Trophoblast cell (in vitro differentiated cells and primary cell): ENCODE data around the gene GATAD1.

Source experiments
- DNase-seq, 2 donors: peaks; one replicate each; pipeline ENCODE4 v3.0.0-alpha.2; 2016
- H2AFZ ChIP-seq: 2 replicates; pipeline ENCODE4 v1.6.1; 2013; ENCODE audit warnings: low read length, moderate library complexity, mild to moderate bottlenecking; ENCODE audit not compliant: insufficient read depth, poor library complexity
- H2AK5ac ChIP-seq: 2 replicates; pipeline ENCODE4 v1.6.1; 2013; ENCODE audit warnings: mild to moderate bottlenecking, low read length
- H2BK120ac ChIP-seq: 2 replicates; pipeline ENCODE4 v1.6.1; 2013; ENCODE audit warnings: low read length, mild to moderate bottlenecking, moderate library complexity; ENCODE audit not compliant: insufficient read depth, poor library complexity
- H2BK12ac ChIP-seq: 2 replicates; pipeline ENCODE4 v1.6.1; 2013; ENCODE audit warnings: mild to moderate bottlenecking, low read length, moderate library complexity
- H2BK5ac ChIP-seq: 2 replicates; pipeline ENCODE4 v1.6.1; 2013; ENCODE audit warnings: low read length, low read depth, moderate library complexity, mild to moderate bottlenecking; ENCODE audit not compliant: poor library complexity
- H3K14ac ChIP-seq: 2 replicates; pipeline ENCODE4 v1.6.1; 2013; ENCODE audit warnings: mild to moderate bottlenecking, low read length
- H3K18ac ChIP-seq: 2 replicates; pipeline ENCODE4 v1.6.1; 2013; ENCODE audit warnings: mild to moderate bottlenecking, low read length
- H3K23ac ChIP-seq: 2 replicates; pipeline ENCODE4 v1.6.1; 2013; ENCODE audit warnings: low read length
- H3K27ac ChIP-seq: 2 replicates; pipeline ENCODE4 v1.5.1; 2013; ENCODE audit warnings: low read depth, mild to moderate bottlenecking, inconsistent platforms, low read length, moderate library complexity
- H3K27me3 ChIP-seq: 2 replicates; pipeline ENCODE4 v1.6.1; 2013; ENCODE audit warnings: inconsistent platforms, mild to moderate bottlenecking, low read length, moderate library complexity; ENCODE audit not compliant: insufficient read depth
- H3K36me3 ChIP-seq, 2 experiments: 1 replicate in 1 of 2; 2 replicates in 1 of 2; pipeline ENCODE4 v1.6.1; 2013; ENCODE audit warnings: low read length in 2 of 2, mild to moderate bottlenecking in 2 of 2, moderate library complexity in 1 of 2; ENCODE audit not compliant: insufficient read depth in 2 of 2, control insufficient read depth in 1 of 2
- H3K4ac ChIP-seq: 2 replicates; pipeline ENCODE4 v1.6.1; 2013; ENCODE audit warnings: low read depth, mild to moderate bottlenecking, low read length, moderate library complexity
- H3K4me1 ChIP-seq, 2 experiments: 1 replicate in 1 of 2; 2 replicates in 1 of 2; pipeline ENCODE4 v1.6.1; 2013; ENCODE audit warnings: low read length in 2 of 2, mild to moderate bottlenecking in 2 of 2, moderate library complexity in 1 of 2; ENCODE audit not compliant: insufficient read depth in 2 of 2, control insufficient read depth in 1 of 2
- H3K4me2 ChIP-seq: 2 replicates; pipeline ENCODE4 v1.6.1; 2013; ENCODE audit warnings: inconsistent platforms, mild to moderate bottlenecking, low read length, moderate library complexity
- H3K4me3 ChIP-seq: 2 replicates; pipeline ENCODE4 v1.5.1; 2013; ENCODE audit warnings: mild to moderate bottlenecking, low read depth, low read length, inconsistent platforms
- H3K79me1 ChIP-seq: one replicate; pipeline ENCODE4 v1.6.1; 2013; ENCODE audit warnings: low read length
- H3K79me2 ChIP-seq: 2 replicates; pipeline ENCODE4 v1.6.1; 2013; ENCODE audit warnings: low read length, mild to moderate bottlenecking; ENCODE audit not compliant: control insufficient read depth, insufficient read depth, poor library complexity
- H3K9ac ChIP-seq: 2 replicates; pipeline ENCODE4 v1.6.1; 2013; ENCODE audit warnings: mild to moderate bottlenecking, low read length
- H3K9me3 ChIP-seq: 2 replicates; pipeline ENCODE4 v1.6.1; 2013; ENCODE audit warnings: low read depth, mild to moderate bottlenecking, control low read depth, inconsistent platforms, low read length; ENCODE audit not compliant: insufficient read depth
- H4K12ac ChIP-seq: 2 replicates; pipeline ENCODE4 v1.6.1; 2013; ENCODE audit warnings: low read depth, mild to moderate bottlenecking, low read length, moderate library complexity
- H4K8ac ChIP-seq: 2 replicates; pipeline ENCODE4 v1.6.1; 2013; ENCODE audit warnings: low read depth, mild to moderate bottlenecking, low read length, moderate library complexity
- H4K91ac ChIP-seq: one replicate; pipeline ENCODE4 v1.6.1; 2013; ENCODE audit warnings: low read depth, mild to moderate bottlenecking, low read length, moderate library complexity
- WGBS: extraction: QIAGEN DNeasy Blood & Tissue Kit; methylation state at CpG from one replicate; pipeline ENCODE4 v1.1.7; 2013; ENCODE audit warnings: missing lambda C conversion rate; ENCODE audit not compliant: insufficient read length, insufficient coverage; ENCODE audit errors: extremely low coverage; 5-methylcytosine and 5-hydroxymethylcytosine counted together

GATAD1 gene

DNA sequence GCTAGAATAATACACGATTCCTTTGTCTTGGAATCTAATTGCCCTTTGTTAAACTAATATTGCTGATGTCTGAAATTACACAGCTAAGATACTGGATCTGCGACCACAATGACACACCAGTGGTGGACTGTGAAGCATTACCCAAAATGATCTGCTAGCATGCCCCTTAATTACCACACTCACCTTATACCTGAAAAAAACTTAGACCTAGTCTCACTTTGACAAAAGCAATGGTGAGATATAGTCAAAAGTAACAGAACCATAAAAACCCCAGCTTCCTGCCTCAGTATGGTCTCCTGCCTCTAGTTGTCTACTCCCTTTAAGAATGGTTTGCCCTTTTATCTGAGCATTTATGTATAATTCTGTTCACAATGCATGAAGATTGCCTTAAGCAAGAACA, 51.3 kb downstream of the GATAD1 start:
- Histone ChIP-seq H3K79me1 (no peaks in the 10 kb centered on the region), H3K4me1 (no peaks in the 10 kb centered on the region), H3K36me3 (peaks cover 1 to 4% of the 10 kb centered on the region in 2 experiments), H3K9me3 (no peaks in the 10 kb centered on the region), H2AK5ac (no peak overlapping the region), H3K23ac (no peak overlapping the region), H4K8ac (no peak overlapping the region), H3K79me2 (no peaks in the 10 kb centered on the region), H2BK5ac (no peak overlapping the region), H4K12ac (no peak overlapping the region), H3K14ac (no peak overlapping the region), H3K27ac (no peak overlapping the region), H4K91ac (no peak overlapping the region), H3K9ac (no peak overlapping the region), H2AFZ (no peak overlapping the region), H2BK12ac (no peak overlapping the region), H3K27me3 (no peaks in the 10 kb centered on the region), H3K4me2 (no peak overlapping the region), H3K4me3 (no peak overlapping the region), H2BK120ac (no peak overlapping the region), H3K4ac (no peak overlapping the region), H3K18ac (no peak overlapping the region)
- DNase-seq, result no peak
- WGBS, result no CpG with 5 or more reads among the region's 2 CpGs

GRCh38 chr7:92503767-92504166, 56.5 kb downstream of the GATAD1 start:
- Histone ChIP-seq H3K79me2 (no peaks in the 10 kb centered on the region), H4K12ac (no peak overlapping the region), H4K8ac (no peak overlapping the region), H2AK5ac (no peak overlapping the region), H3K4me3 (no peak overlapping the region), H3K27me3 (no peaks in the 10 kb centered on the region), H3K4me2 (no peak overlapping the region), H3K36me3 (peaks cover 6% of the 10 kb centered on the region in 2 experiments), H3K4me1 (no peaks in the 10 kb centered on the region), H3K18ac (no peak overlapping the region), H2BK120ac (no peak overlapping the region), H3K4ac (no peak overlapping the region), H2BK12ac (no peak overlapping the region), H3K79me1 (no peaks in the 10 kb centered on the region), H2AFZ (no peak overlapping the region), H4K91ac (no peak overlapping the region), H3K23ac (no peak overlapping the region), H3K14ac (no peak overlapping the region), H3K27ac (no peak overlapping the region), H3K9ac (no peak overlapping the region), H2BK5ac (no peak overlapping the region), H3K9me3 (no peaks in the 10 kb centered on the region)
- WGBS, result no CpG with 5 or more reads among the region's 2 CpGs
- no peak for DNase-seq

DNA sequence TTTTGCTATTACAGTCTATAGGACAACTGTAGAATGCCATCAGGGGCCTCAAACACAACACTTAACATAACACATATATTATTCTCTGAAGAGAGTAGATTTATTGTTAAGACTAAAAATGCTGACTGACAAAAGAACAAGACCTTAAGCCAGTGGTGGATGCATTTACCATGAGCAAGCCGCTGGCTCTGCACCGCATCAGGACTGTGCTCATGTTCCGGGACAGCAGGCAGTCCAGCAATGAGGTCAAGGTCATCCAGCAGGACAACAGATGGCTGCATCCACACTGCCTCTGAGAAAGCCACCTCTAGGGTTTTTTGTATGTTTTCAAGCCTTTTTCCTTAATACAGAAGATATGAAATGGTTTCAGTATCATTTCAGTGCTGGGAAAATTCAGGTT, 57.3 kb downstream of the GATAD1 start:
- Histone ChIP-seq H3K9me3 (no peaks in the 10 kb centered on the region), H3K79me1 (no peaks in the 10 kb centered on the region), H4K91ac (no peak overlapping the region), H4K8ac (no peak overlapping the region), H2BK120ac (no peak overlapping the region), H3K4me2 (no peak overlapping the region), H3K18ac (no peak overlapping the region), H3K4me1 (no peaks in the 10 kb centered on the region), H4K12ac (no peak overlapping the region), H2BK12ac (no peak overlapping the region), H2AFZ (no peak overlapping the region), H3K4ac (no peak overlapping the region), H3K9ac (peak overlapping the region; percentile 38), H3K27ac (no peak overlapping the region), H3K79me2 (no peaks in the 10 kb centered on the region), H3K14ac (no peak overlapping the region), H2AK5ac (no peak overlapping the region), H3K27me3 (no peaks in the 10 kb centered on the region), H3K4me3 (no peak overlapping the region), H3K36me3 (peaks cover 6% of the 10 kb centered on the region in 2 experiments), H3K23ac (no peak overlapping the region), H2BK5ac (no peak overlapping the region)
- no CpG with 5 or more reads among the region's 3 CpGs for WGBS
- no peak for DNase-seq

DNA sequence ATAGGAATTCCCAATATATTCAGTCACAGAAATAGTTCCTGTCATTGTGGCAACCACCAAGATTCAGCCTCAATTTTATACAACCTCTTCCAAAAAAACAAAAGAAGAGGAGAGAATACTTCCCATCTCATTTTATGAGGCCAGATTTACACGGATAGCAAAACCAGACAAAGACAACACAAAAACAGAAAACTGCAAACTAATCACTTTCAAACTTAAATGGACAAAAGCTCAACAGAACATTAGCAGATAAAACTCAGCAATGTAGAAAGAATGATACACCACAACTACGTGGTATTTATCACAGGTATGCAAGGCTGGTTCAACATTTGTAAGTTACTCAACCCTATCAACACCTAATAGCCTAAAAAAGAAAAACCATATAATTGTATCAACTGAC, 59.1 kb downstream of the GATAD1 start:
- Histone ChIP-seq H3K36me3 (peaks cover 2 to 10% of the 10 kb centered on the region in 2 experiments), H3K9ac (no peak overlapping the region), H3K4me1 (no peaks in the 10 kb centered on the region), H3K79me2 (no peaks in the 10 kb centered on the region), H2AK5ac (no peak overlapping the region), H3K4me3 (no peak overlapping the region), H2AFZ (no peak overlapping the region), H3K14ac (no peak overlapping the region), H3K27me3 (no peaks in the 10 kb centered on the region), H2BK5ac (no peak overlapping the region), H2BK12ac (no peak overlapping the region), H3K23ac (no peak overlapping the region), H2BK120ac (no peak overlapping the region), H3K18ac (no peak overlapping the region), H4K91ac (no peak overlapping the region), H3K79me1 (no peaks in the 10 kb centered on the region), H4K8ac (no peak overlapping the region), H3K4ac (no peak overlapping the region), H3K4me2 (no peak overlapping the region), H3K27ac (no peak overlapping the region), H3K9me3 (no peaks in the 10 kb centered on the region), H4K12ac (no peak overlapping the region)
- no peak for DNase-seq
- no CpG with 5 or more reads among the region's 2 CpGs for WGBS
